Activated CD8-positive, alpha-beta memory T cell treated with anti-CD3 and anti-CD28 coated beads, Interleukin-2, amount 50 U/mL, for 1 hour (primary cell): ENCODE data around the gene ONECUT3.

Experiments used
- DNase-seq: peaks from one replicate; pipeline ENCODE4 v3.0.0-alpha.2; 2020; ENCODE audit errors: extremely low read depth

ONECUT3 gene

DNA sequence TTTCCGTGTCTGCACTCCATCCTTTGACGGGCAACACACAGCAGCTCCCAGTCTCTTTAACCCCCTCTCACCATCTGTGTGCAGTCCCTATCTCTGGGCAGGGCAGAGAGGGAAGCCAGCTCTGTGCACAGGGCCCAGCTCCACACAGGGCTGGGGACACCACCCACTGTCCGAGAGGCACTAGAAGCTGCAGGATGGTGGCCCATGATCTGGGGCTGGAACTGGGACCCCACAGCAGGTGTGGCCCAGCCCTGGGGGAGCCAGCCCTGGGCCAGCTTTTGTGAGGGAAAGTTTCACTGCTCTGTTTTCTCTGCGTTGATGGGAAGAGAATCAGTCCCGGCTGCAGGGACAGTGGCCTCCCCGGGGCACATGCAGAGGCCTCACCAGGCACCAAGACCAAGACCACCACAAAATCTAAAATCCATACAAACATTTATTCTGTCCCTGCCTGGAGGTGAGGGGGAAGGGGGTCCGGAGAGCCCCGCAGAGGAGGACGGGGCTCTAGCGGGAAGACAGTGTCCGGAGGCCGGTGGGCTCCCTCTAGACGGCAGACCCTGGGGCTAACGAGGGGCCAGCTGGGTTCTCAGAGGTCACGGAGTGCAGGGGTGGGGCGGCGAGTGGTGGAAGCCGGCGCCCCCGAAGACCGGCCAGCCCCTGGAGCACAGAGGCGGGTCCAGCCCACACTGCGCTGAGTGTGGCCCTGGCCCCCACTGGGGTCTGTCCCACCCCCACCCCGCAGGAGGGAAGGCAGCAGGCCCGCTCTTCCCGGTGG, 61.7 kb downstream of the ONECUT3 start:
- no peak for DNase-seq

- DNase-seq: no peak
These were observed 62.6 kb downstream of the ONECUT3 start for GRCh38 chr19:1815605-1816529.

DNA sequence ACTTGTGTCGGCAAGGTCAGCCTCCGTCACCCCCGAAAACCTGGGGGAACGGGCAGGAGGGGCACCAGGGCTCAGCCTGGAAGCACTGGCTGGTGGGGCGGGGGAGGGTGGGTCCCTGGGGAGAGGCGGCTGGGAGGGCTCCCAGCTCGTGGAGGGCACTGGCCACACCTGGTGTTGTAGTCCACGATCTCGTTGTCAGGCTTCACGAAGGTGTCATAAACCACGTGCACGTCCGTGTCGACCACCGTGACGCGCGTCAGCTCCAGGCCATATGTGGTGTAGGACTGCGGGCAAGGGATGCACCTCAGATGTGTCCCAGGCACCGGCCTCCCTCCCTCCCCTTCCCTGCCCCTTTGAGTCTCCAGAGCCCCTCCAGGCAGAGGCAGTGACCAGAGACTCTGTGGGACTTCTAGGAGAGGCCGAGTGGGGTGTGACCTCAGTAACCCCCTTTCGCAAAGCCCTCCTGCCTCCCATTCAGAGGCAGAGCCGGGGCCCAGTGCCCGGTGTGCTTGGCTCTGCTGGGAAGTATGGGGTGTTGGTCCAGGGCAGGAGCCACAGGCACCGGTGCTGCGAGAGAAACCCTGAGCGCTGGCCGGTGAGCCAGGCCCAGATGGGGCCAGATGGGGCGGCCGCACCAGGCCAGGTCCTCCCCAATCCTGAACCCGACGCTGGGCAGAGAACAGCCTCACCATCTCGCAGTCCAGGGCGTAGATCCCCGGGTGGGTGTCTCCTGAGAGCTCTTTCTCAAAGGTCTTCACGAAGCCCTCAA, 63.4 kb downstream of the ONECUT3 start:
- DNase-seq: no peak

- no peak for DNase-seq
These were observed 64.4 kb downstream of the ONECUT3 start for GRCh38 chr19:1817553-1818179.

- DNase-seq: no peak
These were observed 65.4 kb downstream of the ONECUT3 start for GRCh38 chr19:1818549-1819195.

- no peak for DNase-seq
These were observed 66.3 kb downstream of the ONECUT3 start for GRCh38 chr19:1819341-1820255.

DNA sequence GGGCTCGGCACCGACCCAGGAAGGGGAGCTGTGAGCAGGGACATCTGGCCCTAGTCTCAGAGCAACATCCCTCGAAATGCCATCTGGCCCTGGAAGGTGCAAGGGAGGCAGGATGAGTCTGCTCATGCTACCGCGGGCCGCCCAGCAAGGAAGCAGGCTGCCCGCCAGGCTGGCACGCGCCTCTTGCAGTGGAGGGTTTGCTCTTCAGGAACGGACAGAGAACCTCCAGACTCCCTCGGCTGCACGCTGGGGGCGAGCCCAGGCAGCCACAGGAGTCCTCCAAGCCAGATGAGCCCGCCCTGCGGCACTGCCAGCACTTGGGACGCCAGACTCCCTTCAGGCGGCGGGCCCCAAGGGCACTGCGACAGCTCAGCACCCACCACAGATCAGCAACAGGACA, 68.9 kb downstream of the ONECUT3 start:
- DNase-seq: no peak

DNA sequence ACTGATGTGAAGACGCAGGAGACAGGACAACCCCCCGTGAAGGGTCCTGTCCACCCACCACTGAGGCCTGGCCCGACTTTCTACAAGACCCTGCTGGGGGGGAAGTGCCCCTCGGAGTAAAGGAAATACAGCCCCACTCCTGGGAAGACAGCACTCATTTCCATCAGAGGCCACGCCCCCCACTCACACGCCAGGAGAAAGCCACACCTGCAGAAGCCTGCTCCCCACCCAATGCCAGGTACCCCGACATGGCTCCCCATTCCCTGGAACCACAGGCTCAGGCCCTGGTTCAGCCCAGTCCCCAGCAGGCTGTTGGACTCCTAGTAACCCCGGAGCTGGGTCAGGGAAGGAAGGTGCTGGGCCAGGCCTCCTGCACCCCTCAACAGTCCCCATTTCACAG, 69.7 kb downstream of the ONECUT3 start:
- DNase-seq: no peak

DNA sequence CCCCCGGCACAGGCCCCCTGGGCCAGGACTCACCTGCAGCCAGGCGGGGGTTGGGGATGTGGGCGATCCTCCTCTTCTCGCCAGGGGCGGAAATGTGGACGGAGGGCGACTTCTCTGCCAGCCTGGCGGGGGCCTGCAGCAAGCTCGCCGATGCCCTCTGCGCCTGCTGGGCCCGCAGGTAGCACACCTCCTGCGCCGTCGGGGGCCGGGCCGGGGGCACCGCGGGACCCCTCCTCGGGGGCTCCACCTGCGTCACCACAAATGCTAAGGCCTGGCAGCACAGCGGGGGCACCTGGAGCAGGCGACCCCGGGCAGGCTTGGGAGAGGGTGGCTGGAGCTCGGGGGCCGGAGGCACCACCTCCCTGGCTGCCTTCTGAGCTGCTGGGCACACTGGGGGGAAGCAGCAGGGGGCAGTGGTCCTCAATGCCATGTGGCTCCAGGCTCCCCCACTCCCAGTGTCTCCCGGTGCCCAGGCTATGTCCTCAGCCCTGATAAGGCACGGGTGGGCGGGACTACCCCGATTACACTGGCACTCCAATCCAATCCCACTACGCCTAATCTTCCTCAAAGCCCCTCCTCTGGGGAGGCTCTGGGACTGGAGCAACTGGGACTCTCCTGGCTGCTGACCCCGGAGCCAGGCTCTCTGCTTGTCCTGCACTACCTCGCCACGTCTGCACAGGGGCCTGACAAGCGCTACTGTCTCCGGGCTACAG, 70.4 kb downstream of the ONECUT3 start:
- DNase-seq: no peak

- DNase-seq: no peak
These were observed 70.9 kb downstream of the ONECUT3 start for GRCh38 chr19:1824252-1824622.

DNA sequence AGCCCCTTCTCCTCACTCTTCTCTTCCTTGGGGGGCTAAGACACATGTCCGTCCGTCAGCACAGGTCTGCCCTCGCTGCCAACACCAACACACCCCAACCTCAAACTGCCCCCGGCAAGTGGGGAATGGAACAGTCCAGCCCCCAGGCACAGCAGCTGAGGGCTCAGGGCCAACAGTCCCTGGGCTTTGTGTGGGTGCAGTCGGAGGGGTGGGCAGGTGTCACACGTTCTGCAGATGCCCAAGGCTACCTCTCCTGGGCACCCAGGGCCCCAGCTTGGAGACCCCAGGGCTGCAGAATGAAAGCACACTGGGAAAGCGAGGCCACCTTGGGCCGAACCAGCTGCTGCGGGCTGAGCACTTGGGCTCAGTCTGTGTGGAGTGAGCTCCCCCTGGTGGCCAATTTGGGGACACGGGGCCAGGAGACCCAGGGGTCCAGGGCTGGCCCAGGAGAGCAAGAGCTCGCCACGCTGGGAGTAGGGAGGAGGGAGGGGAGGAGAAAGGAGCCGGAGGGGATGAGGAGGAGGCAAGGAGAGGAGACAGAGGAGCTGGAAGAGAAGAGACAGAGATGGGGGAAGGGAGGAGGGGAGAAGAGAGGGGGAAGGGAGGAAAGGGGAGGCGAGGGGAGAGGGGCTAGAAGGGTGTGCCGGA, 72.7 kb downstream of the ONECUT3 start:
- peak; percentile 37 for DNase-seq

GRCh38 chr19:1826557-1827521, 73.5 kb downstream of the ONECUT3 start:
- no peak for DNase-seq

- DNase-seq: no peak
These were observed 74.4 kb downstream of the ONECUT3 start for GRCh38 chr19:1827566-1828278.

DNA sequence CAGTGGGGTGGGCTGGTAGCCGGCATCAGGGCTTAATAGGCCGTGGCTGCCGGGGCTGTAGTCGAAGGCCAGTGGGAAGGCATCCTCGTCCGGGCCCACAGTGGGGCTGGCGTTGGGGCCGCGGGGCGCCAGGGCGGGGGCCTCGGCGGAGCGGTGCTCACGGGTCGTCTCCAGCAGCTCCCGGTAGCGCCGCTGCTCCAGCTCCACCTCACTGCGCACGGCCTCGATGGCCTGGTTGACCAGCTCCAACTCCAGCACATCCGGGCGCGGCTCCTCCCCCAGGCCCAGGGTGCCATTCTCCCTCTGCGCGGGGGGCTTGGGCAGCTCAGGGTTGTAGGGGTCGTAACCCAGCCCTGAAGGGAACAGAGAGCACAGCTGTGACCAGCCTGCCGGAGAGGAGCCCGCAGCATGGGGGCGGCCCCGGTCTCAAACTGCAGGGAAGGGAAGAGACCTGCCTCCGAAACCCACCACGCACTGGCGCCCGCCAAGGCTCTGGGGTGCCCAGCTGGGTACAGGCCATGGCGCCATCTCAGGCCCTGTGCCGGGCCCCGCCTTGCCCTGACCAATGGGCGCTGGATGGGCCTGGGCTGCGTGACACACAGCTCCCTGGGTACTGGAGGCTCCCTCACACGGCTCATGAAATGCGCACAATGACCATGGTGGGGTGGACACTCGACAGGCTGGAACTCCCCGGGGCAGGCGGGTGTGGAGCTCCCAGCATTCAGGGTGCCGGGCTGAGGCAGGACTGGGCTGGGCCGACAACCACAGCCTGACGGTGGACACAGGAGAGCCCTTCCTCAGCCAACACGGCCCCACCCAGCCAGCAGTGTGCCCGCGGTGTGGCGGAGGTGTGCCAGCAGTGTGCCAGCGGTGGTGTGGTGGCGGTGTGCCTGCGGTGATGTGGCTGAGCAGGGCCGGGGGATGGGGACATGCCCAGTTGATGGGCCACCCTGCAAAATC, 75.3 kb downstream of the ONECUT3 start:
- no peak for DNase-seq

DNA sequence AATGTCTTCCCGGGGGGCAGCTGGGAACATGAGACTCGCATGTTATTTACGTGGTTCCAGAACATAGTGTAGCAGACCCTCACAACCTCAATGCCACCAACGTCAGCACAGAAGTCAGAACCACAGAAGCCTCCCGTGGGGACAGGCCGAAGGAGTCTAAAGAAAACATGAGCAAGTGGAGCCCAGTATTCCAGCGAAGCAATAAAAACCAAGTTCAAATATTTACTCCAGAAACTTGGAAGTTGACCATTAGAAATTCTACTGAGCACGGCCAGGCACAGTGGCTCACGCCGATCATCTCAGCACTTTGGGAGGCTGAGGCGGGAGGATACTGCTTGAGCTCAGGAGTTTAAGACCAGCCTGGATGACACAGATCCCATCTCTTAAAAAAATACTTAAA, 76.7 kb downstream of the ONECUT3 start:
- DNase-seq: no peak

GRCh38 chr19:1830568-1830967, 77.3 kb downstream of the ONECUT3 start:
- DNase-seq: no peak
